GM19468 (cell line): ENCODE results near the gene MDFI.

Source experiments
- ATAC-seq: cut with Tn5 transposase; IDR thresholded peaks from one replicate; pipeline ENCODE4 v1.9.1; 2021; ENCODE audit warnings: mild to moderate bottlenecking, moderate library complexity, moderate number of reproducible peaks; ENCODE audit not compliant: unreplicated experiment; ENCODE audit errors: extremely low read depth

Gene MDFI

GRCh38 chr6:41638002-41638934 is at the start of gene MDFI:
Gene MDFI, plus strand, starts transcription at chr6:41638468. Its CDS starts 282 bp downstream, at chr6:41638750.
- ATAC-seq = no peak

- ATAC-seq = no peak
Observed at GRCh38 chr6:41589223-41589622, 49.0 kb upstream of the MDFI start.

DNA sequence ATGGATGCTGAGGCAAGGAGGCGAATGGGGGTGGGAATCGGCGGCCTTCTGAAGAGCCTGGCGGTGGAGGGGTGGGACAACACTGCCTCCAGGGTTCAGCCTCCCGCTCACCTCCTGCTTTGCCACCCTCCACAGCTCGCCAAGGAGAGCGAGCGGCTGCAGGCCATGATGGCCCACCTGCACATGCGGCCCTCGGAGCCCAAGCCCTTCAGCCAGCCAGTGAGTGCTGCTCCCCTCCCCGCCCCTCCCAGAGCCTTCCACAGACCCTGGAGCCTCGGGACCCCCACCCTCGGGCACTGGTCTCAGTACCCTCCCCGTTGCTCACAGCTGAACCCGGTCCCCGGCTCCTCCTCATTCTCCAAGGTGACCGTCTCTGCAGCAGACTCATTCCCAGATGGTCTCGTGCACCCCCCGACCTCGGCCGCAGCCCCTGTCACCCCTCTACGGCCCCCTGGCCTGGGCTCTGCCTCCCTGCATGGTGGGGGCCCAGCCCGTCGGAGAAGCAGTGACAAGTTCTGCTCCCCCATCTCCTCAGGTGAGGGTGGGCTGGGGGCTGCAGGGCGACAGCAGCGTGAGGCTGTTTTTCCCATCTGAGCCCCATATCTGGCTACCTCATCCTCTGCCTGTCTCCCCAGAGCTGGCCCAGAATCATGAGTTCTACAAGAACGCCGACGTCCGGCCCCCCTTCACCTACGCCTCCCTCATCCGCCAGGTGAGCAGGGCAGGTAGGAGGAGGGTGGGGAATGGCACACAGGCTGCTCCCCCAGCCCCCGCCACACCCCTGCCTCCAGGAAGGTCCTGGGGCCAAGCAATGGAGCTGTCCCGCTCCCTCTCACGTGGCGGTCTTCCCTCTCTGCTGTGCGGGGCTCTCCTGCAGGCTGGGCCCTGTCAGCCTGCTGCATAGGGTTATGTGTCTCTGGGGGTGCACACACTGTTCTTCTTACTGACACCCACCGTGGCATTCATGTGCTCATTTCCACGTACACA is 48.3 kb upstream of the MDFI start:
- ATAC-seq = no peak

- ATAC-seq = no peak
Observed at GRCh38 chr6:41591122-41591521, 47.1 kb upstream of the MDFI start.

DNA sequence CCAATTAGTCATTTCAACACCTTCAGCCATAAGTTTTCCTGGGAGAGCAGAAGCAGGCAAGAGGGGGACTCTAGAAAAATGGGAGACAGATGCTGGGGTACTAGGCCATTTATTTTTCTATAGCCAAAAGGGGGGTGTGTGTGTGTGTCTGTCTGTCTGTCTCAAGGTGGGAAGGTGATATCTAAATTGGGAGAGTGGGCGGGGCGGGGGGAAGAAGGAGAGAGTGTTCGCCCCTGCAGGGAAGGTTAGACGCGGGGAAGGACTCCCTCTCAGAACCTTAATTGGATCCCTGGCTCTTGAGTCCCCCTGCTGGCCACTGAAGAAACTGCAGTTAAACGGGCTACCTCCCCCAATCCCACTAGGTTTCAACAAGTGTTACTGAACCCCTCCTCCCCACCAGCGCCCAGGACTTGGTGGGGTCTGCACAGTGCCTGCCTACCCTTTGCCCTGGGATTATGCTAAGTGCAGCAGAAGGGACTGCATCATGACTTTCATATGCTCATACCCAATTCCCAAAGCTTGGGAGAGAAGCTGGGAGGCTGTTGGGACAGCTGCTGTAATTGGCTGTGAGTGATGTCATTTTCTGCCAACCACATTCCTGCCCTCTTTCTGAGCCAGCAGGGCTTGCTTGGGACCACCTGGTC is 46.3 kb upstream of the MDFI start:
- no peak for ATAC-seq

GRCh38 chr6:41593406-41593805 is 44.9 kb upstream of the MDFI start:
- ATAC-seq = no peak

GRCh38 chr6:41593839-41594238 is 44.4 kb upstream of the MDFI start:
- ATAC-seq = no peak

GRCh38 chr6:41594326-41594725 is 43.9 kb upstream of the MDFI start:
- no peak for ATAC-seq

- no peak for ATAC-seq
Observed at GRCh38 chr6:41594766-41595165, 43.5 kb upstream of the MDFI start.

- ATAC-seq = no peak
Observed at GRCh38 chr6:41595166-41595565, 43.1 kb upstream of the MDFI start.

DNA sequence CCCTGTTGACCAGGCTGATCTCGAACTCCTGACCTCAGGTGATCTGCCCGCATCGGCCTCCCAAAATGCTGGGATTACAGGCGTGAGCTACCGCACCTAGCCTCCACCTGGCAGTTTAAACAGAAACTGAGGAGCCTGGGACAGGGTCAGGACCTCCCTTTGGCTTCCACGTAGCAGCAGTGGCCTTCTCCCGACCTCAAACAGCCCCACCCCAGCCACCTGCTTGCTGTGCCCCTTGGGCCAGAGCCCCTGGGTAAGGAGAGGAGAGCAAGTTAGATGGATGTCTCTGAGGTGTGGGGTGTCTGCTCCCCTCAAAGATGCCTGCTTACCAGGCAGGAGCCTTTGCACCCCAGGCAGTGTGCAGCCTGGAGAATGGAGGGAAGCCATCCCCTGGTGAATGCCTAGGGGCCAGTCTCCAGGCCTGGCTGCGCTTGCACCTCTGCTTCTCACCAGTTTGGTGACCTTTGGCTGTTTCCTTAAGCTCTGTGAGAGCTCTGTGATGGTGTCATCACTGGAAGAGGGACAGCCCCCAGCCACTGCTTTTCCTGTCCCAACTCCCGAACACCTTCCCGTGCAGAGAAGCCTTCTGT is 42.1 kb upstream of the MDFI start:
- ATAC-seq = no peak

- no peak for ATAC-seq
Observed at GRCh38 chr6:41596807-41597206, 41.5 kb upstream of the MDFI start.

- ATAC-seq = no peak
Observed at GRCh38 chr6:41597246-41598000, 40.8 kb upstream of the MDFI start.

DNA sequence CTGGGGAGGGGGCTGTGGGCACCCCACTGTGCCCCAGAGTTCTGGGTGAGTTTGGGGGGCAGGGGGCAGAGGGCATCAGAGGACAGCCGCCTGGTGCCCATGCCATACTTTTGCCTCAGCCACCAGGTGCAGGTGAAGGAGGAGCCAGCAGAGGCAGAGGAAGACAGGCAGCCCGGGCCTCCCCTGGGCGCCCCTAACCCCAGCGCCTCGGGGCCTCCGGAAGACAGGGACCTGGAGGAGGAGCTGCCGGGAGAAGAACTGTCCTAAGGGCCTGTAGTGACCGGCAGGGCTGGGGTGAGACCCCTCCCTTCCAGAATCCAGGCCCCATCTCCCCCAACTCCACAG is 39.6 kb upstream of the MDFI start:
- no peak for ATAC-seq

DNA sequence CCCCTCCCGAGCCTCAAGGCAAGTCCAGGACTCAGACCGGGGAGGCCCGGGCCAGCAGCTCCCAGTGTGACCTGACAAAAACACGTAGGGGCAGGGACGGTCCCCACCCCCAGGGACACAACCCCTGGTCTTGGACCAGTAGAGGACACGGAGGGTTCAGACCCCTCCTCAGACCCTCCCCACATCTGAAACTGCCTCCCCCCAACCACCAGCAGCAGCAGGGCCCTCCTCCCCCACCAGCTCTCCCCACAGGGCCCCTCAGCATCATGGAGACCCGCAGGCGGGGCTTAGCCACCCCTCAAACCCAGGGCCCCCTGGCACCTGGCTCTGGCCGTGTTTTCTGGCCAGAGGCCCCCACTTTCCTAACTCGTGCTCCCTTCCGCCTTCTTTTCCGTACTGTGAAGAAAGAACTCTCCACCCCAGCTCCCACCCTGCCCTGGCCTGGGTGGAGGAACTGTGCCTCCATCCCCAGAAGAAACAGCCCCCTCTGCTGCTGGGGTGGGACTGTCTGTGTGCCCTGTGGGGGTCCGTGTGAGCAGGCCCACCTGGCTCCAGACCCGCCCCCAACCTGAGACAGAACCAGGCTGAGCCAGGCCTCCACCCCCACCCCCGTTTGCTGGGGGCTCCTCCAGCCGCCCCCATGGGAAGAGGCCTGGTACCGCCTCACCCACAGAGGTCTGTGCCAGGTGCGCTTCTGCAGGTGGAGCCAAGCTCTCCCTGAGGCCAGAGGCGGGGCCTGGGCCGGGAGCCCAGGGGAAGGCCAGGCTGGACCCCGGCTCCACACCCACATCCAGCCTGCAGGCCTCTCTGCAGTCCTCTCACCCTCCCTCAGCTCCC is 39.0 kb upstream of the MDFI start:
- ATAC-seq = no peak

DNA sequence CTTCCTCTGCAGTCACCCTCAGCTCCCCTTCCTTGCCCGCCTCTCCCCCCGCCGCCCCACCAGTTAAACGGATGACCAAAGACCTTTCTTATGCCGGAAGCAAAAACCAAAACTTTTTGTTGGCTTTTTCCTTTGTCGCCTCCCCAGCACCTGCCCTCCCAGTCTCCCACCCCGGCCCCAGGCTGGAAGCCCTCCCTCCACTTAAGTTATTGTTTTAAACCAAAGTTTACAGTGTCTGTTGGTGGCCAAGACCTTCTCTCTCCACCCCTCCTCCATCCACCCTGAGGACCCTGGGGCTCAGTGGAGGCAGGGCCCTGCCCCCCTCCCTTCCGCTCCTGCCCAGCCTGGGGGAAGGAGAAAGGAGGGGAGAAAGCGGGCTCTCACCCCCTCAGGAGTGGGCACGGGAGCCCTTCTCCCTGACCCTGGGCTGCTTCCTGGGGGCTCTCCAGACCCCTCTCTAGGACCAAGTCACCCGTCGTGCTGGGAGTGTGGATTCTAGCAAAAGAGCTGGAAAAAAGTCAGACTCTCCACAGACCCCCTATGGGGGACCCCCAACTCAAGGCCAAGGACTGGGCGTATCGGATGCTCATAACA is 38.3 kb upstream of the MDFI start:
- no peak for ATAC-seq

GRCh38 chr6:41600499-41601247 is 37.6 kb upstream of the MDFI start:
- no peak for ATAC-seq

GRCh38 chr6:41601248-41601549 is 37.1 kb upstream of the MDFI start:
- no peak for ATAC-seq
